Stimulated activated memory B cell treated with anti-CD40 and anti-IgM and Interleukin-4, amounts not matched to agents 10 μg/mL and 1 μg/mL and 100 μg/mL, for 72 hours (primary cell): ENCODE results near the gene ERO1A.

Source experiments
- ATAC-seq: fragments of 150-1000 bp; cut with Tn5 transposase; 2 replicates; pipeline ENCODE4 v1.10.0; 2021
- H3K27ac Mint-ChIP-seq: one replicate; pipeline ENCODE4 v1.8.0; 2022; ENCODE audit warnings: mild to moderate bottlenecking, mixed read lengths
- H3K27me3 Mint-ChIP-seq: one replicate; pipeline ENCODE4 v1.8.0; 2022; ENCODE audit warnings: mixed read lengths
- H3K36me3 Mint-ChIP-seq: one replicate; pipeline ENCODE4 v1.8.0; 2022; ENCODE audit warnings: mixed read lengths
- H3K4me1 Mint-ChIP-seq: one replicate; pipeline ENCODE4 v1.8.0; 2022; ENCODE audit warnings: mixed read lengths
- H3K4me3 Mint-ChIP-seq: one replicate; pipeline ENCODE4 v1.8.0; 2022; ENCODE audit warnings: mild to moderate bottlenecking, moderate library complexity, mixed read lengths
- H3K9me3 Mint-ChIP-seq: one replicate; pipeline ENCODE4 v1.8.0; 2022; ENCODE audit warnings: mixed read lengths

The ERO1A gene

GRCh38 chr14:52711666-52712065 is 16.3 kb upstream of the ERO1A start:
- H3K36me3 Mint-ChIP-seq = peaks cover 36% of the 10 kb centered on the region
- H3K9me3 Mint-ChIP-seq = no peaks in the 10 kb centered on the region
- ATAC-seq = no peak
- no peak overlapping the region for H3K4me3 Mint-ChIP-seq
- peaks cover 26% of the 10 kb centered on the region for H3K4me1 Mint-ChIP-seq
- H3K27ac Mint-ChIP-seq = no peak overlapping the region
- H3K27me3 Mint-ChIP-seq = no peaks in the 10 kb centered on the region

GRCh38 chr14:52706724-52707706 is 11.7 kb upstream of the ERO1A start, which contains the start of gene PSMC6:
Gene PSMC6 (plus strand): TSS chr14:52707200. CDS start chr14:52707220, 20 bp downstream.
- no peaks in the 10 kb centered on the region for H3K9me3 Mint-ChIP-seq
- H3K36me3 Mint-ChIP-seq = peaks cover 7% of the 10 kb centered on the region
- peak within 1 kb of the TSS; percentile 100 for H3K4me3 Mint-ChIP-seq
- H3K4me1 Mint-ChIP-seq = peaks cover 31% of the 10 kb centered on the region
- peak; percentile 100 for ATAC-seq
- peak within 1 kb of the TSS; percentile 98 for H3K27ac Mint-ChIP-seq
- H3K27me3 Mint-ChIP-seq = no peaks in the 10 kb centered on the region

GRCh38 chr14:52706286-52706685 is 10.9 kb upstream of the ERO1A start:
- no peaks in the 10 kb centered on the region for H3K9me3 Mint-ChIP-seq
- ATAC-seq = no peak
- H3K27ac Mint-ChIP-seq = peak overlapping the region; percentile 98
- peaks cover 6% of the 10 kb centered on the region for H3K36me3 Mint-ChIP-seq
- peaks cover 34% of the 10 kb centered on the region for H3K4me1 Mint-ChIP-seq
- H3K27me3 Mint-ChIP-seq = no peaks in the 10 kb centered on the region
- H3K4me3 Mint-ChIP-seq = peak overlapping the region; percentile 100

- no peaks in the 10 kb centered on the region for H3K9me3 Mint-ChIP-seq
- no peak overlapping the region for H3K27ac Mint-ChIP-seq
Observed at GRCh38 chr14:52703664-52704063, 8.3 kb upstream of the ERO1A start.

GRCh38 chr14:52703225-52703624 is 7.9 kb upstream of the ERO1A start:
- no peak for ATAC-seq
- H3K36me3 Mint-ChIP-seq = peaks cover 6% of the 10 kb centered on the region
- H3K9me3 Mint-ChIP-seq = no peaks in the 10 kb centered on the region
- H3K4me3 Mint-ChIP-seq = no peak overlapping the region
- no peak overlapping the region for H3K27ac Mint-ChIP-seq
- H3K27me3 Mint-ChIP-seq = no peaks in the 10 kb centered on the region
- peaks cover 32% of the 10 kb centered on the region for H3K4me1 Mint-ChIP-seq

More at GRCh38 chr14:52703664-52704063, 8.3 kb upstream of the ERO1A start:
- Mint-ChIP-seq H3K4me3 (no peak overlapping the region), H3K4me1 (peaks cover 36% of the 10 kb centered on the region), H3K36me3 (peaks cover 6% of the 10 kb centered on the region), H3K27me3 (no peaks in the 10 kb centered on the region)
- no peak for ATAC-seq

GRCh38 chr14:52701223-52701622 is 5.9 kb upstream of the ERO1A start:
- H3K27me3 Mint-ChIP-seq = no peaks in the 10 kb centered on the region
- no peaks in the 10 kb centered on the region for H3K36me3 Mint-ChIP-seq
- H3K4me1 Mint-ChIP-seq = peaks cover 12% of the 10 kb centered on the region
- no peaks in the 10 kb centered on the region for H3K9me3 Mint-ChIP-seq
- H3K4me3 Mint-ChIP-seq = no peak overlapping the region
- H3K27ac Mint-ChIP-seq = peak overlapping the region; percentile 9
- no peak for ATAC-seq

- ATAC-seq = peak; percentile 53
- Mint-ChIP-seq H3K9me3 (no peaks in the 10 kb centered on the region), H3K4me3 (no peak overlapping the region), H3K36me3 (no peaks in the 10 kb centered on the region), H3K27me3 (no peaks in the 10 kb centered on the region), H3K27ac (peak overlapping the region; percentile 9), H3K4me1 (peaks cover 11% of the 10 kb centered on the region)
Observed at GRCh38 chr14:52700701-52701172, 5.4 kb upstream of the ERO1A start.

GRCh38 chr14:52694761-52695480 is 437 bp downstream of the ERO1A start:
- Mint-ChIP-seq H3K4me1 (peaks cover 44% of the 10 kb centered on the region), H3K9me3 (no peaks in the 10 kb centered on the region), H3K27ac (peak overlapping the region; percentile 88), H3K36me3 (peaks cover 4% of the 10 kb centered on the region), H3K4me3 (peak overlapping the region; percentile 94), H3K27me3 (no peaks in the 10 kb centered on the region)
- ATAC-seq = peak; percentile 78

- H3K4me1 Mint-ChIP-seq = peaks cover 54% of the 10 kb centered on the region
- H3K9me3 Mint-ChIP-seq = no peaks in the 10 kb centered on the region
Observed at GRCh38 chr14:52693532-52693931, 1.8 kb downstream of the ERO1A start.

GRCh38 chr14:52693036-52693435 is 2.3 kb downstream of the ERO1A start:
- Mint-ChIP-seq H3K36me3 (peaks cover 4% of the 10 kb centered on the region), H3K9me3 (no peaks in the 10 kb centered on the region), H3K4me3 (no peak overlapping the region), H3K27me3 (no peaks in the 10 kb centered on the region), H3K27ac (peak overlapping the region; percentile 45), H3K4me1 (peaks cover 59% of the 10 kb centered on the region)
- no peak for ATAC-seq

More at GRCh38 chr14:52693532-52693931, 1.8 kb downstream of the ERO1A start:
- no peak for ATAC-seq
- Mint-ChIP-seq H3K36me3 (peaks cover 4% of the 10 kb centered on the region), H3K27ac (no peak overlapping the region), H3K4me3 (no peak overlapping the region), H3K27me3 (no peaks in the 10 kb centered on the region)

GRCh38 chr14:52692248-52692962 is 3.0 kb downstream of the ERO1A start:
- Mint-ChIP-seq H3K9me3 (no peaks in the 10 kb centered on the region), H3K4me1 (peaks cover 64% of the 10 kb centered on the region), H3K4me3 (peak overlapping the region; percentile 10), H3K36me3 (peaks cover 4% of the 10 kb centered on the region), H3K27ac (peak overlapping the region; percentile 45), H3K27me3 (no peaks in the 10 kb centered on the region)
- ATAC-seq = no peak

- ATAC-seq = no peak
- Mint-ChIP-seq H3K27ac (peak overlapping the region; percentile 45), H3K27me3 (no peaks in the 10 kb centered on the region), H3K4me1 (peaks cover 76% of the 10 kb centered on the region), H3K36me3 (peaks cover 4% of the 10 kb centered on the region), H3K4me3 (no peak overlapping the region), H3K9me3 (no peaks in the 10 kb centered on the region)
Observed at GRCh38 chr14:52690983-52691760, 4.2 kb downstream of the ERO1A start.

- Mint-ChIP-seq H3K27me3 (no peaks in the 10 kb centered on the region), H3K27ac (peak overlapping the region; percentile 13), H3K4me3 (no peak overlapping the region), H3K9me3 (no peaks in the 10 kb centered on the region), H3K4me1 (peaks cover 52% of the 10 kb centered on the region), H3K36me3 (peaks cover 5% of the 10 kb centered on the region)
- ATAC-seq = no peak
Observed at GRCh38 chr14:52686176-52686575, 9.2 kb downstream of the ERO1A start.

- Mint-ChIP-seq H3K4me3 (no peak overlapping the region), H3K27ac (peak overlapping the region; percentile 7), H3K36me3 (peaks cover 8% of the 10 kb centered on the region), H3K9me3 (no peaks in the 10 kb centered on the region), H3K4me1 (peaks cover 38% of the 10 kb centered on the region), H3K27me3 (no peaks in the 10 kb centered on the region)
- no peak for ATAC-seq
Observed at GRCh38 chr14:52683985-52684520, 11.3 kb downstream of the ERO1A start.
